DMS153 (cell line): ENCODE data around the gene YTHDC2.
A peak's percentile ranks its signal among the peaks of the same experiment; 100 is the strongest.
"Not testable (repeated sequence)": the region's sequence is repeated elsewhere in the genome, so short reads cannot be mapped to it uniquely, and the experiment has no call there.

Experiments
- DNase-seq: peaks from one replicate; lab custom pipeline; 2025; lab: John Stamatoyannopoulos, UW

The YTHDC2 gene

DNA sequence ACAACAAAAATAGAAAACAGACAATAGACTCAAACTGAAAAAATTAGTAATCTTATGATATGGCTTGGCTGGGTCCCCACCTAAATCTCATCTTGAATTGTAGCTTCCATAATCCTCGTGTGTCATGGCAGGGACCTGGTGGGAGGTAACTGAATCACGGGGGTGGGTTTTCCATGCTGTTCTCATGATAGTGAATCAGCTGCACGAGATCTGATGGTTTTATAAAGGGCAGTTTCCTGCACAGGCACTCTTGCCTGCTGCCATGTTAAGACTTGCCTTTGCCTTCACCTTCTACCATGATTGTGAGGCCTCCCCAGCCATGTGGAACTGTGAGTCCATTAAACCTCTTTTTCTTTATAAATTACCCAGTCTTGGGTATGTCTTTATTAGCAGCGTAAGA lies 89.8 kb downstream of the YTHDC2 start:
- not testable (repeated sequence) for DNase-seq

DNA sequence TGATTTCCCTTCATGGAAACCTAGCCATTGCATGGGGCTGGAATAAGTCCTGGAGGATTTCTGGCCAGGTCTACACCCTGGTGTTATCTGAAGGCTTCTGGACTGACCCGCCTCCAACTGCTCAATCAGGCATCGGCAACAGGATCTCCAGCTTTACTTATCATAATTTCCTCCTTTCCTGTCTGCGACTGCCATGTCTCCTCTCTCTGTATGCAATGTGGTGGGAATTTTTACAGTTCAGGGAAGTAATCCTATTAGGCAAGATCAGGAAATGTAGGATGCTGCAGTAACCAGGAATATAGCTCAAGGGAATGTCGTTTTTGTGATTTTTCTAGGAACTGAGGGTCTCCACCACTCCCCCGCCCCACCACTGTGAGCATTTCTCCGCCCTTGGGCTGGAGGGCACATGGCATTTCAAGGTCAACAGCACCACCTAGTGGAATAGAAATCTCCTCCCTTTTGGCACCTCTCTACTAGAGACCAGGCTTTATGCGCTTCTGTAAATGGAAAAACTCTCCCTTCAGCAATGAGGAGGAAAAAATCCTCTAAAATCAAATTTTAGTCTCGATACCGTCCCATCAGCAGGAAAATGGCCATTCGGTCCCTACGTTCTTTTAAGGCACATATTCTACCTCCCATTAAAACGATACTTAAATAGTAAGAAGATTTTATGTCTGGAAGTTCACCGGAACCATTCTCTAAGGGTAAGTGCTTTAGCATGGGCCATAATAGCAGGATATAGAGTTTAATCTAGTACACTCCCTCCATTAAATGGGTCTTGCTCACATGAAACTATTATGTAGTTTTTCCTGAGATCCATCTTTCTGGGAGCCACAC lies 93.0 kb downstream of the YTHDC2 start:
- no peak for DNase-seq

DNA sequence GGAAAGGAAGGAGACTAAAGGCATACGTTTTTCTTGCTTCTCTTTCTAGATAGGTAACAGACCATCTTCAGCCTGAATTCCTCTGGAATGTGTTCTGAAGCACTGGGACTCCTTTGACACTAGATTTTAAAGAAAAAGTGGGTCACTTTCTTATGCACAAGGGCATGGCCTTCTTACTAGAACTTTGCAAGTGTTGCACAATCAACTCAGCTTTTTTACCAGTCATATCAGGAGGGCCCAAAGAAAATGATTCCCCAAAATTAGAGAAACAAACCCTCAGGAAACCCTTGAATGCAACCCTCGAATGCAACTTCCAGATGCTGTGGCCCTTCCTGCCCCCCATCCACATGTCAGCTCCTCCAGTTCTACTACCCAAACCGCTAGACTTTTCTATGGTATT lies 93.9 kb downstream of the YTHDC2 start:
- DNase-seq = no peak

DNA sequence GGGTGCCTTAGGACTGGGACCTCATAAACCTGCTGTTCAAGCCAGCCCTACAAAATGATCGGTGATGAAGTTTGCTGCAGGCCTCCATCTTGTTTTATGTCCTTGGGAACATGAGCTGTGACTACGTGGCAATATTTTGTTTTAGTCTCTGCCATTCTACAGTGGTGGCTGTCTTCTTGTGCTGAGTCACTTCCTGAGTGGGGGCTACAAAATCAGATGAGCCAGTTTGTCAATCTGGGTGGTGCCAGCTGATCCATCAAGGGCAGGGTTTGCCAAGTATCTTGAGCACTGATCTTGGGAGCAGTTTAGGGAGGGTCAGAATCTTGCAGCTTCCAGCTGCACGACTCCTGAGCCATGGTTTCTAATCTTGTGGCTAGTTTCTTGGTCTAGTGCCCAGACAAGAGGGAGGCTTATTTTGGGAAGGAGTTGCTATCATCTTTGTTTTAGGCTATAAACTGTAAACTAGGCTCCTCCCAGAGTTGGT lies 94.7 kb downstream of the YTHDC2 start:
- no peak for DNase-seq

DNA sequence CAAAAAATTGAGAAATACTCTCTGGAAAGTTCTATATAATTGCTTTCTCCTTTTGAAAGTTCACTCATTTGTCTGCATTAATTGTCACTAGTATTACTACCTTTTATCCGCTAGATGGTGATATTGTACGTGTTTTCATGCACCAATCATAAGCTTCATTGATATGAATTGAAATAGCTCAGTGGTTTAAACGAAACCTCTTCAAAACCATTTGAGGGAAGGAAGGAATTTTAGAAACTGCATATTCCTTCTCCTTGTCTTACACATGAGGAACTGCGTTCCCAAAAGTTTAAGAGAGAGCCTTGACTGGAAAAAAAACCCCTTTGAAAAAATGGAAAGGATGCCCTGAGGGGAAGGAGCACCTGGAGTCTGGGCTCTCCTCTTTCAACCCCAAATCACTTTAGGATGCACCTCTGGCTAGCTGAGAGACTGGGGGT lies 98.6 kb downstream of the YTHDC2 start:
- DNase-seq = peak; percentile 1

- DNase-seq = no peak
Observed at GRCh38 chr5:113614191-113614590, 100.7 kb downstream of the YTHDC2 start.

DNA sequence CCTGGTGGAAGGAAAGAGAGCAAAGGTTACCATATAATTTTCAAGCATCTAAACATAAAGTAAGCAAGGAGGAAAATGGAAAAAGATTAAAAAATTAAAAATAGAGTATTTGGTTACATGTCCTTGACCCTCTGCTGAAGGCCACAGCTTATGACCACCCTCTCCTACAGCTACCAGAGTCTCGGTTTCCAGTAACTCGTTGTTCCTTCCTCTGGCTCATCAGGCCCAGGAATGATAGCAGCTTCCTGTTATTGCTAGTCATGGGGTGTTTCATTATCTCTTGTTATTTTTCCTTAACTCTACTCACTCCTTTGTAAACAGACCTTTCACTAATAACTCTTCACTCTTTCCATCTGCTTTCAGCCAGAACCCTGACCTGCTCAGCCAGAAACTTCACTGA lies 102.2 kb downstream of the YTHDC2 start:
- no peak for DNase-seq

DNA sequence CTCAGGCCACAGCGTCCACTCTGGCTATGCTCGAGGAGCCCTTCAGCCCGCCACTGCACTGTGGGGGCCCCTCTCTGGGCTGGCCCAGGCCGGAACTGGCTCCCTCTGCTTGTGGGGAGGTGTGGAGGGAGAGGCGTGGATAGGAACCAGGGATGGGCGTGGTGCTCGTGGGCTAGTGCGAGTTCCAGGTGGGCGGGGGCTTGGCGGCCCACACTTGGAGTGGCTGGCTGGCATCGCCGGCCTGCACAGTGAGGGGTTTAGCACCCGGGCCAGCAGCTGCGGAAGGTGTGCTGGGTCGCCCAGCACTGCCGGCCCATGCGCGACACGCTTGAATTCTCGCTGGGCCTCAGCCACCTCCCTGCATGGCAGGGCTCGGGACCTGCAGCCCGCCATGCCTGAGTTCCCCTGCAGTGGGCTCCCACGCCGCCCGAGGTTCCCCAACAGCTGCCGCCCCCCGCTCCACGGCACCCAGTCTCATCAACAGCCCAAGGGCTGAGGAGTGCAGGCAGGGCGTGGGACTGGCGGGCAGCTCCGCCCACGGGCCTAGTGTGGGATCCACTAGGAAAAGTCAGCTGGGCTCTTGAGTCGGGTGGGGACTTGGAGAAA lies 103.8 kb downstream of the YTHDC2 start:
- DNase-seq = no peak

DNA sequence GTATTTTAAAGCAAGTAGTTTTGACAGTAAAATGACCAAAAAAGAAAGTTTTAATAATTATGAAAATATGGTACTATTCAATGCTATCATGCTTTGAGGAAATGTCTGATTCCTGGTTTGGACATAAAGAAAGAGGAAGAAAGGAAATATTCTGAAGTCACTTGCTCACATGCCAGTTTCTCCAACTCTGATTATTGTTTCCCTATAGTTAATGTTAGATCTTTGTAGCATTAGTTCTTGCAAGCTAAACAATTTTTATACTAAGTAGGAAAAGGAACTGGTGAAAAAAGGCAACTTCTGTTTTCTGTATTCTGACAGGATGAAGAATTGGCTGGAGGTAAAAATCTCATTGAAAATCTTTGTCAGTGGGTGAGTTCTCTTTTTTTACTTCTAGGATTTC lies 119.5 kb downstream of the YTHDC2 start:
- no peak for DNase-seq

- DNase-seq = no peak
Observed at GRCh38 chr5:113634957-113635356, 121.5 kb downstream of the YTHDC2 start.

DNA sequence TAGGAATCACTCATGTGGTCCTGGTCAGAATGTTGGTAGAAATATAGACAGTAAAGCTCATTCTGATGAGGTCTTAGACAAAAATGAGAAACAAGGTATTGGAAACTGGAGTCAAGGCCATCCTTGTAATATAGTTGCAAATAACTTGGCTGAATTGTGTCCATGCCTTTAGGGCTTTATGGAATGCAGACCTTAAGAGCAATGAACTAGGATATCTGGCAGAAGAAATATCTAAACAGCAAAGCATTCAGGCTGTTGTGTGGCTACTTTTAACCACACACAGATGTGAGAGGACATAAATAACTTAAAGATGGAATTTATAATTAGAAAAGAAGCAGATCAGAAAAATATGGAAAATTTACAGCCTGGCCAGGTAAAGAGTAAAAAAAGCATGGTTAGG lies 128.2 kb downstream of the YTHDC2 start:
- no peak for DNase-seq
